ENCODE measurements around the gene CRYBG1.

CRYBG1 gene

GRCh38 chr6:106530026-106530425 lies 169.5 kb downstream of the CRYBG1 start:
- no peak for TF ChIP-seq CTCF (IDR thresholded peaks at IDR 0.05; ENCODE audit: borderline replicate concordance, control extremely low read depth, extremely low read depth, insufficient read depth, missing control alignments)
- in situ Hi-C loops (cut with MboI; ENCODE audit: low sequenced_read_pairs, unreplicated experiment) = no loop called here

GRCh38 chr6:106530502-106530901 lies 170.0 kb downstream of the CRYBG1 start:
- no peak for TF ChIP-seq CTCF (IDR thresholded peaks at IDR 0.05; ENCODE audit: borderline replicate concordance, control extremely low read depth, extremely low read depth, insufficient read depth, missing control alignments)
- in situ Hi-C loops (cut with MboI; ENCODE audit: low sequenced_read_pairs, unreplicated experiment) = no loop called here
- DNase-seq (ENCODE audit: low spot score) = no peak

More at GRCh38 chr6:106530026-106530425, 169.5 kb downstream of the CRYBG1 start:
- DNase-seq (ENCODE audit: low spot score) = no peak

GRCh38 chr6:106533054-106533453 lies 172.5 kb downstream of the CRYBG1 start:
- DNase-seq (ENCODE audit: low spot score) = no peak
- no peak for TF ChIP-seq CTCF (IDR thresholded peaks at IDR 0.05; ENCODE audit: borderline replicate concordance, control extremely low read depth, extremely low read depth, insufficient read depth, missing control alignments)
- in situ Hi-C loops (cut with MboI; ENCODE audit: low sequenced_read_pairs, unreplicated experiment) = no loop called here

- DNase-seq (ENCODE audit: low spot score) = no peak
- TF ChIP-seq CTCF (IDR thresholded peaks at IDR 0.05; ENCODE audit: borderline replicate concordance, control extremely low read depth, extremely low read depth, insufficient read depth, missing control alignments) = no peak
- in situ Hi-C loops (cut with MboI; ENCODE audit: low sequenced_read_pairs, unreplicated experiment) = no loop called here
Observed at GRCh38 chr6:106534004-106534403, 173.5 kb downstream of the CRYBG1 start.

- DNase-seq (ENCODE audit: low spot score) = no peak
- TF ChIP-seq CTCF (IDR thresholded peaks at IDR 0.05; ENCODE audit: borderline replicate concordance, control extremely low read depth, extremely low read depth, insufficient read depth, missing control alignments) = no peak
- in situ Hi-C loops (cut with MboI; ENCODE audit: low sequenced_read_pairs, unreplicated experiment) = no loop called here
Observed at GRCh38 chr6:106534564-106534982, 174.1 kb downstream of the CRYBG1 start.

DNA sequence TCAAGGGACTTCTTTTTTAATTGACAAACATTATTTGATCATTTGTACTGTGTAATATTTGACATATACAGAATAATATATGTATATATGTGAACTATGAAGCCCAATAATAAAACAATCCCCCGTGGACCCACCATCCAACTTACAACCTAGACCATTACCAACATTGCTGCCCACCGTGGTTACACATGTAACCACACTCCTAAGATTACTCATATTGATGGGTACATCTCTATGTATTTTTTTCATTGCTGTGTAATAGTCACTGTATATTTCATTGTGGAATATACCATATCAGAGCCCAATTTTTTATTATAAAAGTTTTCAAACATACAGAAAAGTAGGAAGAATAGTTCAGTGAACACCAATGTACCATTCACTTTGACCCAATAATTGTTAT lies 174.5 kb downstream of the CRYBG1 start:
- no peak for TF ChIP-seq CTCF (IDR thresholded peaks at IDR 0.05; ENCODE audit: borderline replicate concordance, control extremely low read depth, extremely low read depth, insufficient read depth, missing control alignments)
- no peak for DNase-seq (ENCODE audit: low spot score)
- in situ Hi-C loops (cut with MboI; ENCODE audit: low sequenced_read_pairs, unreplicated experiment) = no loop called here

- no peak for TF ChIP-seq CTCF (IDR thresholded peaks at IDR 0.05; ENCODE audit: borderline replicate concordance, control extremely low read depth, extremely low read depth, insufficient read depth, missing control alignments)
- in situ Hi-C loops (cut with MboI; ENCODE audit: low sequenced_read_pairs, unreplicated experiment) = no loop called here
- DNase-seq (ENCODE audit: low spot score) = no peak
Observed at GRCh38 chr6:106536357-106536756, 175.8 kb downstream of the CRYBG1 start.

Data from GM13976 (cell line).